ENCODE measurements around the gene TLK1. TPM values are rescaled to one million over a fixed set of nuclear protein-coding genes. Genes with fewer than 3 reads are reported as not detected.

TLK1 gene
- total RNA-seq, 1 donor from 2014 or later: 50.2 TPM

DNA sequence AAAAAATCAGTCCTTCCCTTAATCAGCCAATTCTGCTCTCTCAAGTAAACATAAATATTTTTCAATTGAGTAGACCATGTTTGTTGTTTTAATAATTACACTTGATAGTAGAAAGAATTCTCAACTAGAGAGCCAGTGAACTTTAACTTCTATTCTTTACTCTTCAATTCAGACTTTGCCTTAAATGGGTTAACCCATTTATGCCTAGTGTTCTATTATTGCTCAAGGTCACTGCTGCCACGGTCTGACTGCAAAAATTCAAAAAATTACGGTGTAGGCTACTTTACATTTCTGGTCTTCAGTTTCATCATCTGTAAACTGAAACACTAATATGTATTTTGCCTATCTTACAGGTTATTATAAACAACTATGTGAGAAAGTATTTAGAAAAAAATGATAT, 103.1 kb downstream of the TLK1 start:
- Mint-ChIP-seq H3K27me3 (ENCODE audit: low read depth, unreplicated experiment) (no peaks in the 10 kb centered on the region), H3K9me3 (ENCODE audit: unreplicated experiment) (peaks cover 3% of the 10 kb centered on the region), H3K4me1 (ENCODE audit: low read depth, unreplicated experiment) (peaks cover 9% of the 10 kb centered on the region), H3K27ac (ENCODE audit: unreplicated experiment) (no peak overlapping the region), H3K36me3 (ENCODE audit: low read depth, unreplicated experiment) (peaks cover 15% of the 10 kb centered on the region), H3K4me3 (ENCODE audit: unreplicated experiment) (no peak overlapping the region)
- TF ChIP-seq, protein P1, sequence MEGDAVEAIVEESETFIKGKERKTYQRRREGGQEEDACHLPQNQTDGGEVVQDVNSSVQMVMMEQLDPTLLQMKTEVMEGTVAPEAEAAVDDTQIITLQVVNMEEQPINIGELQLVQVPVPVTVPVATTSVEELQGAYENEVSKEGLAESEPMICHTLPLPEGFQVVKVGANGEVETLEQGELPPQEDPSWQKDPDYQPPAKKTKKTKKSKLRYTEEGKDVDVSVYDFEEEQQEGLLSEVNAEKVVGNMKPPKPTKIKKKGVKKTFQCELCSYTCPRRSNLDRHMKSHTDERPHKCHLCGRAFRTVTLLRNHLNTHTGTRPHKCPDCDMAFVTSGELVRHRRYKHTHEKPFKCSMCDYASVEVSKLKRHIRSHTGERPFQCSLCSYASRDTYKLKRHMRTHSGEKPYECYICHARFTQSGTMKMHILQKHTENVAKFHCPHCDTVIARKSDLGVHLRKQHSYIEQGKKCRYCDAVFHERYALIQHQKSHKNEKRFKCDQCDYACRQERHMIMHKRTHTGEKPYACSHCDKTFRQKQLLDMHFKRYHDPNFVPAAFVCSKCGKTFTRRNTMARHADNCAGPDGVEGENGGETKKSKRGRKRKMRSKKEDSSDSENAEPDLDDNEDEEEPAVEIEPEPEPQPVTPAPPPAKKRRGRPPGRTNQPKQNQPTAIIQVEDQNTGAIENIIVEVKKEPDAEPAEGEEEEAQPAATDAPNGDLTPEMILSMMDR (IDR thresholded peaks at IDR 0.05; ENCODE audit: insufficient read depth, low read depth, low read length): no peak
- TF ChIP-seq EZH2 (IDR thresholded peaks at IDR 0.05; ENCODE audit: insufficient read depth, low read length): no peak
- Histone ChIP-seq H3K79me2 (ENCODE audit: insufficient read depth, low read length) (peaks cover 3% of the 10 kb centered on the region), H2AFZ (ENCODE audit: low read depth, low read length) (no peak overlapping the region), H3K36me3 (ENCODE audit: insufficient read depth, low read length) (peaks cover 2% of the 10 kb centered on the region), H3K27me3 (ENCODE audit: insufficient read depth, low read length) (no peaks in the 10 kb centered on the region), H3K4me2 (ENCODE audit: low read length) (no peak overlapping the region), H3K9ac (ENCODE audit: low read length) (no peak overlapping the region), H3K27ac (ENCODE audit: low read depth, low read length) (no peak overlapping the region), H3K4me3 (ENCODE audit: insufficient read depth, low read depth, low read length) (no peak overlapping the region), H3K4me1 (ENCODE audit: insufficient read depth, low read length) (no peaks in the 10 kb centered on the region), H3K9me3 (ENCODE audit: insufficient read depth, low read depth, low read length) (no peaks in the 10 kb centered on the region), H4K20me1 (ENCODE audit: insufficient read depth, low read length) (no peaks in the 10 kb centered on the region)
- FAIRE-seq: no peak
- no peak for DNase-seq (ENCODE audit: low read depth)

DNA sequence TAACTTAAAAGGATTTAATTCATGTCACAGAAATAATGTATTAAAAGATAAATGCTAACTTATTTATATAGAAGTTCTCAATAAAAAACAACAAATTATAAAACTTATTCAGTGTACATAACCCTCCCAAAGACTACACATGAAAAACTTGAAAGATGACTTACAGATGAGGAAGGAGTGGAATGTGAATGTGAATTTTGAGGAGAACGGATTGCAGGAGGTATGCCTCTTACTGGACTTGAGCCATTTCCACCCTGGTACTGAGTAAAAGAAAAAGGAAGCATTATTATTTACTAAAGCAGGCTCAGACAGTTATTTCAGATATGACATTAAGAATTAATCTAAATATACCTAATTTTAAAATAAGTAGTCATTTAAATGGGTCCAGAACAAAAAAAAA, 104.4 kb downstream of the TLK1 start:
- H3K4me1 ChIP-seq (ENCODE audit: insufficient read depth, low read length): no peaks in the 10 kb centered on the region
- TF ChIP-seq, protein P1 (IDR thresholded peaks at IDR 0.05; ENCODE audit: insufficient read depth, low read depth, low read length): no peak
- no peak for TF ChIP-seq EZH2 (IDR thresholded peaks at IDR 0.05; ENCODE audit: insufficient read depth, low read length)
- H3K27ac Mint-ChIP-seq (ENCODE audit: unreplicated experiment): no peak overlapping the region
- H3K79me2 ChIP-seq (ENCODE audit: insufficient read depth, low read length): no peaks in the 10 kb centered on the region
- FAIRE-seq (no peak), DNase-seq (ENCODE audit: low read depth) (peak; percentile 60)
- peaks cover 9% of the 10 kb centered on the region for H3K4me1 Mint-ChIP-seq (ENCODE audit: low read depth, unreplicated experiment)
- no peaks in the 10 kb centered on the region for H3K9me3 ChIP-seq (ENCODE audit: insufficient read depth, low read depth, low read length)
- no peak overlapping the region for H2AFZ ChIP-seq (ENCODE audit: low read depth, low read length)
- no peaks in the 10 kb centered on the region for H4K20me1 ChIP-seq (ENCODE audit: insufficient read depth, low read length)
- H3K9me3 Mint-ChIP-seq (ENCODE audit: unreplicated experiment): peaks cover 3% of the 10 kb centered on the region
- H3K27ac ChIP-seq (ENCODE audit: low read depth, low read length): no peak overlapping the region
- peaks cover 20% of the 10 kb centered on the region for H3K36me3 Mint-ChIP-seq (ENCODE audit: low read depth, unreplicated experiment)
- no peak overlapping the region for H3K4me2 ChIP-seq (ENCODE audit: low read length)
- H3K27me3 ChIP-seq (ENCODE audit: insufficient read depth, low read length): no peaks in the 10 kb centered on the region
- H3K9ac ChIP-seq (ENCODE audit: low read length): no peak overlapping the region
- peaks cover 2% of the 10 kb centered on the region for H3K36me3 ChIP-seq (ENCODE audit: insufficient read depth, low read length)
- H3K27me3 Mint-ChIP-seq (ENCODE audit: low read depth, unreplicated experiment): no peaks in the 10 kb centered on the region
- no peak overlapping the region for H3K4me3 Mint-ChIP-seq (ENCODE audit: unreplicated experiment)
- no peak overlapping the region for H3K4me3 ChIP-seq (ENCODE audit: insufficient read depth, low read depth, low read length)

DNA sequence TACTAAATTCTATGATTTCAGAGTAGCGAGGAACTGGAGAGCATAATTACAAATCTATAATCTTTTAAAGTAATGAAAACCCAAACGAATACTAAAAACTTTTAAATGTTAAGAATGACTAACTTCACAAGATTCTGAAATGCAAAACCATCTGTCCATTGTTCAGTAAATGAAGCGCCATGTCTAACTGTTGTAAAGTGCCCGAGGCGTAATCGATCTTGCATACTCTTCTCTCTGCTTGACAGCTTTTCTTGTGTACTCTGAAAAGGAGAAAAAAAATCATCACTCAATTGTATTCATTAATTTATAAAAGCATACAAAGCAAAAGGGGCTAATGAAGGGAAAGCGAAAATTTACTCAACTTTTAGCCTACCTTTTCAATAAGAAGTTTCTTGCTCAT, 111.0 kb downstream of the TLK1 start:
- Histone ChIP-seq H3K27ac (ENCODE audit: low read depth, low read length) (no peak overlapping the region), H3K9ac (ENCODE audit: low read length) (no peak overlapping the region), H3K4me3 (ENCODE audit: insufficient read depth, low read depth, low read length) (no peak overlapping the region), H3K79me2 (ENCODE audit: insufficient read depth, low read length) (no peaks in the 10 kb centered on the region), H4K20me1 (ENCODE audit: insufficient read depth, low read length) (no peaks in the 10 kb centered on the region), H3K9me3 (ENCODE audit: insufficient read depth, low read depth, low read length) (no peaks in the 10 kb centered on the region), H3K4me2 (ENCODE audit: low read length) (no peak overlapping the region), H3K36me3 (ENCODE audit: insufficient read depth, low read length) (peaks cover 6% of the 10 kb centered on the region), H3K4me1 (ENCODE audit: insufficient read depth, low read length) (no peaks in the 10 kb centered on the region), H3K27me3 (ENCODE audit: insufficient read depth, low read length) (no peaks in the 10 kb centered on the region), H2AFZ (ENCODE audit: low read depth, low read length) (no peak overlapping the region)
- peaks cover 16% of the 10 kb centered on the region for H3K36me3 Mint-ChIP-seq (ENCODE audit: low read depth, unreplicated experiment)
- no peak for DNase-seq (ENCODE audit: low read depth)
- H3K9me3 Mint-ChIP-seq (ENCODE audit: unreplicated experiment): no peaks in the 10 kb centered on the region
- no peaks in the 10 kb centered on the region for H3K4me1 Mint-ChIP-seq (ENCODE audit: low read depth, unreplicated experiment)
- no peaks in the 10 kb centered on the region for H3K27me3 Mint-ChIP-seq (ENCODE audit: low read depth, unreplicated experiment)
- no peak for FAIRE-seq
- TF ChIP-seq, protein P1 (IDR thresholded peaks at IDR 0.05; ENCODE audit: insufficient read depth, low read depth, low read length): no peak
- TF ChIP-seq EZH2 (IDR thresholded peaks at IDR 0.05; ENCODE audit: insufficient read depth, low read length): no peak
- H3K27ac Mint-ChIP-seq (ENCODE audit: unreplicated experiment): no peak overlapping the region
- no peak overlapping the region for H3K4me3 Mint-ChIP-seq (ENCODE audit: unreplicated experiment)

Measured in astrocyte (in vitro differentiated cells and primary cell).